Esophagus squamous epithelium (tissue), 5 donors: Measurements from ENCODE around the gene PARP14. TPM values are rescaled to one million over a fixed set of nuclear protein-coding genes. Genes with fewer than 3 reads are reported as not detected.
"Not testable (repeated sequence)": the region's sequence is repeated elsewhere in the genome, so short reads cannot be mapped to it uniquely, and the experiment has no call there.

ENCODE experiments used
- DNase-seq: peaks from one replicate; lab custom pipeline; 2025; lab: John Stamatoyannopoulos, UW
- H3K27ac ChIP-seq, 4 donors: fragments of 200-600 bp; sonication (generic); one replicate each; pipeline ENCODE4 v1.5.1; 2016 to 2019; ENCODE audit warnings: mild to moderate bottlenecking in 1 of 4
- H3K27me3 ChIP-seq, 4 donors: fragments of 200-600 bp; sonication (generic); 1 replicate in 3 of 4; 2 replicates in 1 of 4; pipeline versions ENCODE4 v1.5.1 to v1.6.0; 2017 to 2021; ENCODE audit warnings: antibody characterized with exemption in 1 of 4
- H3K36me3 ChIP-seq, 3 donors: fragments of 200-600 bp; sonication (generic); one replicate each; pipeline ENCODE4 v1.5.1; 2016 to 2019
- H3K4me1 ChIP-seq, 3 donors: fragments of 200-600 bp; sonication (generic); one replicate each; pipeline ENCODE4 v1.5.1; 2017 to 2019
- H3K4me3 ChIP-seq, 4 donors: fragments of 200-600 bp; sonication (generic); 1 replicate in 3 of 4; 2 replicates in 1 of 4; pipeline ENCODE4 v1.5.1; 2016 to 2019; ENCODE audit warnings: mild to moderate bottlenecking in 2 of 4, moderate library complexity in 1 of 4
- H3K9me3 ChIP-seq, 3 donors: fragments of 200-600 bp; sonication (generic); one replicate each; pipeline ENCODE4 v1.5.1; 2016 to 2019
- CTCF ChIP-seq, 6 experiments: fragments of 450-650 bp in 4 of 6; fragments of 200-600 bp in 2 of 6; sonication (generic) in 2 of 6; IDR thresholded peaks; one replicate each; pipeline ENCODE4 v1.5.1; 2016 to 2019; ENCODE audit warnings: antibody characterized with exemption in 6 of 6, mild to moderate bottlenecking in 4 of 6, moderate library complexity in 4 of 6
- POLR2A ChIP-seq, 4 donors: fragments of 450-650 bp; IDR thresholded peaks; one replicate each; pipeline ENCODE4 v1.6.1; 2017; ENCODE audit warnings: antibody characterized with exemption in 4 of 4, mild to moderate bottlenecking in 4 of 4, moderate library complexity in 3 of 4
- WGBS, 2 donors: methylation state at CpG; one replicate each; pipeline ENCODE4 v1.1.5; 2018; 5-methylcytosine and 5-hydroxymethylcytosine counted together
- intact Hi-C: fragments of 100-400 bp; cut with DNase I; formaldehyde crosslinking; loops from one replicate; pipeline ENCODE4 v1.15.0; 2022
- total RNA-seq, 4 donors: library from RNA; depleted of rRNA; stranded (reverse); fragments of >200 nt; gene quantifications; one replicate each; pipeline ENCODE4 v1.1.0, GENCODE V29; 2016
- donor health status: DM: yes; HTN: yes; CAD: no.

The PARP14 gene
- total RNA-seq, 4 donors from 2014 or later, result 9.5 to 34.1 (median 22.9) TPM

- Histone ChIP-seq H3K4me3 (no peak overlapping the region), H3K4me1 (peaks cover 0 to 9% (median 0%) of the 10 kb centered on the region in 3 donors), H3K27ac (no peak overlapping the region), H3K36me3 (peaks cover 0 to 89% (median 24%) of the 10 kb centered on the region in 3 donors), H3K9me3 (no peaks in the 10 kb centered on the region), H3K27me3 (no peaks in the 10 kb centered on the region)
- no peak for DNase-seq
- intact Hi-C loops, result no loop called here
- WGBS, 2 donors, result 74 to 78% methylated on average over 7 of the region's 7 CpGs
- TF ChIP-seq CTCF (IDR thresholded peaks at IDR 0.05), result no peak
- no peak for TF ChIP-seq POLR2A (IDR thresholded peaks at IDR 0.05)
These were observed 14.3 kb downstream of the PARP14 start for GRCh38 chr3:122694966-122695365.

GRCh38 chr3:122695927-122696561, 15.4 kb downstream of the PARP14 start:
- intact Hi-C loops, result no loop called here
- H3K9me3 ChIP-seq, result no peaks in the 10 kb centered on the region
- no peak for DNase-seq
- no peaks in the 10 kb centered on the region for H3K27me3 ChIP-seq
- no peak overlapping the region for H3K27ac ChIP-seq
- no peak overlapping the region for H3K4me3 ChIP-seq
- peaks cover 0 to 9% (median 0%) of the 10 kb centered on the region in 3 donors for H3K4me1 ChIP-seq
- TF ChIP-seq CTCF (IDR thresholded peaks at IDR 0.05), result no peak
- no peak for TF ChIP-seq POLR2A (IDR thresholded peaks at IDR 0.05)
- peaks cover 0 to 97% (median 27%) of the 10 kb centered on the region in 3 donors for H3K36me3 ChIP-seq

- H3K9me3 ChIP-seq, result no peaks in the 10 kb centered on the region
- H3K4me1 ChIP-seq, result peaks cover 0 to 9% (median 0%) of the 10 kb centered on the region in 3 donors
- peak overlapping the region in 1 of 4 donors; percentile 26 for H3K27ac ChIP-seq
- TF ChIP-seq POLR2A (IDR thresholded peaks at IDR 0.05) (no peak), CTCF (IDR thresholded peaks at IDR 0.05) (no peak)
- intact Hi-C loops, result no loop called here
- DNase-seq, result no peak
- no peaks in the 10 kb centered on the region for H3K27me3 ChIP-seq
- H3K36me3 ChIP-seq, result peaks cover 0 to 98% (median 18%) of the 10 kb centered on the region in 3 donors
- 29 to 33% methylated on average over 2 of the region's 2 CpGs for WGBS, 2 donors
- H3K4me3 ChIP-seq, result no peak overlapping the region
These were observed 17.4 kb downstream of the PARP14 start for GRCh38 chr3:122697952-122698620.

GRCh38 chr3:122700193-122700592, 19.6 kb downstream of the PARP14 start:
- no peak overlapping the region for H3K4me3 ChIP-seq
- peaks cover 0 to 95% (median 16%) of the 10 kb centered on the region in 3 donors for H3K36me3 ChIP-seq
- no peak for DNase-seq
- TF ChIP-seq CTCF (IDR thresholded peaks at IDR 0.05) (no peak), POLR2A (IDR thresholded peaks at IDR 0.05) (no peak)
- intact Hi-C loops, result no loop called here
- H3K4me1 ChIP-seq, result peaks cover 0 to 9% (median 0%) of the 10 kb centered on the region in 3 donors
- no peaks in the 10 kb centered on the region for H3K9me3 ChIP-seq
- no peak overlapping the region for H3K27ac ChIP-seq
- 61 to 90% methylated on average over 2 of the region's 2 CpGs for WGBS, 2 donors
- no peaks in the 10 kb centered on the region for H3K27me3 ChIP-seq

GRCh38 chr3:122705379-122705778, 24.7 kb downstream of the PARP14 start:
- Histone ChIP-seq H3K27ac (no peak overlapping the region), H3K4me3 (no peak overlapping the region), H3K9me3 (no peaks in the 10 kb centered on the region), H3K27me3 (no peaks in the 10 kb centered on the region), H3K36me3 (peaks cover 0 to 88% (median 11%) of the 10 kb centered on the region in 3 donors), H3K4me1 (no peaks in the 10 kb centered on the region)
- no peak for DNase-seq
- no peak for TF ChIP-seq POLR2A (IDR thresholded peaks at IDR 0.05)
- TF ChIP-seq CTCF (IDR thresholded peaks at IDR 0.05), result no peak
- intact Hi-C loops, result no loop called here
- WGBS, 2 donors, result 94% methylated on average over 1 of the region's 1 CpG

- H3K36me3 ChIP-seq, result peaks cover 0 to 78% (median 31%) of the 10 kb centered on the region in 3 donors
- DNase-seq, intact Hi-C loops: not testable (repeated sequence)
These were observed 30.1 kb downstream of the PARP14 start for GRCh38 chr3:122710616-122711251.

More at GRCh38 chr3:122710616-122711251, 30.1 kb downstream of the PARP14 start:
- H3K27ac ChIP-seq, H3K9me3 ChIP-seq, H3K4me1 ChIP-seq, H3K4me3 ChIP-seq, H3K27me3 ChIP-seq: not testable (repeated sequence)
- WGBS, 2 donors, result 86 to 88% methylated on average over 1 of the region's 1 CpG
